Hippocampal formation (tissue), 2 donors: ENCODE data around the gene LZIC.

ENCODE experiments used
- DNase-seq, 2 donors: peaks; one replicate each; lab custom pipeline; 2025; lab: John Stamatoyannopoulos, UW

The LZIC gene

DNA sequence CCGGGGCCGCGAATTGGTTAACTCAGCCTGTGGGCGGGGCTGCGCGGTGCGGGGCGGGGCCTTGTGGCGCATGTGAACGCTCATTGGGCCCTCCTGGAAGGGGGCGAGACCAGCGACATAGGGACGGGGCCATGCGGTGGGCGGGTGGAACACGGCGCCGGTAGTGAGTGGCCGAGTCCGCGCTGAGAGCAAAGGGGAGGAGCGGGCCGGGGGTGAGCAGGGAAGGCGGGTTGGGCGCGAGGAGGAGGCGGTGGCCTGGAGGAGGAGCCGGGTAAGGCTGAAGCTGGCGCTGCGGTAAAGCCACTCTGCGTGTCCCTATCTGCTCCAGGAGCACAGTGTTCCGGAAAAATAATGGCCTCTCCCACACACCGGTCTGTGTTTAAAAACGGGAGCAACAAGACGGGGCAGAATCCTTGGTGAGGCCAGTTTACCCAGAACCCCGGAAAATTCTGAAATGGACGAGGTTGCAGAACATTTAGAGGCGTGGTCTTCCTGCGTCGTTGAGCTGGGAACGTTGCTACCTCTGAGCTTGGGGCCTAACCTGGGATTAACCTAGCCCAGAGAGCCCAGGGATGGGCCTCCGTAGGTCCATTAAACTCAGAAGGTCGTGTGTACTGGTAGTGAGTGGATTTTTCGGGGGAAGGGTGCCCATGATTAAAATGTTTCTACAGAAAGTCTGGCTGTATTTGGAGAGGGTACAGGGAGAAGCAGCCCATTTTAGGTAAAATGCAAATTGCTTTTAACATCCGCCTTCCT lies 32.6 kb downstream of the LZIC start:
- DNase-seq = peak; percentile 99 to 100

- DNase-seq = peak in 1 of 2 donors; percentile 98
These were observed 33.1 kb downstream of the LZIC start, which contains the start of gene CTNNBIP1 for GRCh38 chr1:9910076-9910422. Gene CTNNBIP1 (minus strand): TSS chr1:9910269. CDS start chr1:9872064, 38,205 bp downstream.

- DNase-seq = no peak
These were observed 33.8 kb downstream of the LZIC start for GRCh38 chr1:9909234-9910046.

DNA sequence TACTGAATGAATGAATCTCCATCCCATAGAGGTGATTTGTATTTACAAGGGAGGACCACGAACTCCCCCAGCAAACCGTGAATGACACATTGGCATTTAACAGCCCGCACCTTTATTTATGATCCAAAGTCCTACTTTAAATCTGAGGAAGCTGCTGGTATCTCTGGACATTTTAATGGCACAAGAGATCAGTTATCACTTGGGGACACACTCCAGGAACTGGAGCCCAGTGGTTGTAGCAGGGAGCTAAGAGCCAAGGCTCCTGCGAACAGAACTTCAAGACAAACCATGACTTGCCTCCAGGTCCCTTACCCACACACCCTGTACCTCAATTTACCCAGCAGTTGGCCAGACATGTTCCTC lies 34.3 kb downstream of the LZIC start:
- DNase-seq = no peak

GRCh38 chr1:9907441-9907840 lies 35.8 kb downstream of the LZIC start:
- no peak for DNase-seq

DNA sequence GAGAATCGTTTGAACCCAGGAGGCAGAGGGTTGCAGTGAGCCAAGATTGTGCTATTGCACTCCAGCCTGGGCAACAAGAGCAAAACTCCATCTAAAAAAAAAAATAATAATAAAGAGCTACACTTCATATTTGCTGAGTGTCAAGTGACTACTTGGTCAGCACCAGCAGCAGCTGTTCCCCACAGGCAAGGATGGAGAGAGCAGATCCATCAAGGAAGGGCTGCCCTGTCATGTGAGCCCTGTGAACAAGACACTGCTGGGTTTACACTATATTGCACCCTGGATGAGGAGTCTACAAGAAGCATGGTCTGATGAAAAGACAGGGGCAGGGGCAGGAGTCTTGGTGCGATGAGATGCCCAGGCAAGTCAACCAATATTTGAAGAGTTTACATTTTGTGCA lies 36.7 kb downstream of the LZIC start:
- no peak for DNase-seq

GRCh38 chr1:9905010-9905409 lies 38.2 kb downstream of the LZIC start:
- DNase-seq = no peak

DNA sequence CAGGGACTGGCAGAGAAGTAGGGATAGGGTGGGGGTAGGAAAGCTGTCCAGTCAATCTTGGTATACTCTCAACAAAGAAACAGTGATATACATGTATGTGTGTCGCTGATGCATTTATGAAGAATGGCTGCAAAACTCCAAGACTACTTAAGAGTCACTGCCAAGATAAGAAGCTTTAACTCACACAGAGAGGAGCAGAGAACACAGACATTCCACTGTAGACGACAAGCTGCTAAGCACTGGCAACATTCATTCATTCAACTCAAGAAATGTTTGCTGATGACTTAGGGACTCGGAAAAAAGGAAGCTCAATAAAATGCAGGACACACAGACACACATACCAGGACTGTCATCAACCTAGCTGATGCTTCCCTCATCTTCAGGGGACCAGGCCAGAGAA lies 38.6 kb downstream of the LZIC start:
- no peak for DNase-seq

GRCh38 chr1:9903801-9904527 lies 39.2 kb downstream of the LZIC start:
- DNase-seq = no peak

- DNase-seq = peak in 1 of 2 donors; percentile 45
These were observed 41.1 kb downstream of the LZIC start for GRCh38 chr1:9902060-9902452.

DNA sequence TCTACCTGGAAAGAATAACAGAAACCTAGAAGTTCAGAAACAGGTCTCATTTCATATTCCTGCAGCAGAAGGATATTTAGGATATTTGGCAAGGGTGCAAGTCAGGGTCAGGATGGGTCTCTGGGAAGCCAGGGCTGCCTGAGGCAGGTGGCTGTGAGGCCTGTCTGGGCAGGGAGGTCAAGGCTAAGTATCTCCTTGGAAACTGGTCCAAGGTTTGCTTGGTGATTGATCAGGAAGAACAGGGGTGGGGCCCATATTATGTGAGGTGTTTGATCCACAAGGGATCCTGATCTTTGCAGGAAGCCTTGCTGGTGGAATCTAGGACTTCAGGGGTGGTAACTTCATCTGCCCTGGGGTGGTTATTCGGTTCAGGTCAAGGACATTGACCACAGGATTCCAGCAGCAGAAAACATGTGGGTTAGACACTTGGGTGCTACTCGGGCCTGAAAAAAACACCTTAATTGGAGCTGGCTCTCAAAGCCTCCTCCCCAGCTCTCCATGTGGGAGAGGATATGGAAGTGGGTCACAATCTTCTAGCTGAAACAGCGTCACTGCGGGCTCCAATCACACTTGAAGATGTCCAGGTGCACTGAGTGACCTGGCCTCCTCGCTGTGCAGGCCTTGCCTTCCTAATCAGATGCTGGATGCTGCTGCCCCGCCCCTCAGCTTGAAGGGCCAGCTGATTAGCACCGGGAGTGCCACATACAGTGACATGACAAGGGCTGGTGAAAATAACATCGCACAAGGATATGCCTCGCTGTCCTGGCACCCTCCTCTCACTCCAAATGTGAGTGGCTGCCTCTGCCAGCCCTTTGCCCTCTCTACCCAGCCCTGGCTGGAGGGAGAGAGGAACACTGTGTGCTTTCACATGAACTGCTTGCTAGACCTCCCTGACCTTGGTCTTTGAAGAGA lies 41.8 kb downstream of the LZIC start:
- DNase-seq = no peak

DNA sequence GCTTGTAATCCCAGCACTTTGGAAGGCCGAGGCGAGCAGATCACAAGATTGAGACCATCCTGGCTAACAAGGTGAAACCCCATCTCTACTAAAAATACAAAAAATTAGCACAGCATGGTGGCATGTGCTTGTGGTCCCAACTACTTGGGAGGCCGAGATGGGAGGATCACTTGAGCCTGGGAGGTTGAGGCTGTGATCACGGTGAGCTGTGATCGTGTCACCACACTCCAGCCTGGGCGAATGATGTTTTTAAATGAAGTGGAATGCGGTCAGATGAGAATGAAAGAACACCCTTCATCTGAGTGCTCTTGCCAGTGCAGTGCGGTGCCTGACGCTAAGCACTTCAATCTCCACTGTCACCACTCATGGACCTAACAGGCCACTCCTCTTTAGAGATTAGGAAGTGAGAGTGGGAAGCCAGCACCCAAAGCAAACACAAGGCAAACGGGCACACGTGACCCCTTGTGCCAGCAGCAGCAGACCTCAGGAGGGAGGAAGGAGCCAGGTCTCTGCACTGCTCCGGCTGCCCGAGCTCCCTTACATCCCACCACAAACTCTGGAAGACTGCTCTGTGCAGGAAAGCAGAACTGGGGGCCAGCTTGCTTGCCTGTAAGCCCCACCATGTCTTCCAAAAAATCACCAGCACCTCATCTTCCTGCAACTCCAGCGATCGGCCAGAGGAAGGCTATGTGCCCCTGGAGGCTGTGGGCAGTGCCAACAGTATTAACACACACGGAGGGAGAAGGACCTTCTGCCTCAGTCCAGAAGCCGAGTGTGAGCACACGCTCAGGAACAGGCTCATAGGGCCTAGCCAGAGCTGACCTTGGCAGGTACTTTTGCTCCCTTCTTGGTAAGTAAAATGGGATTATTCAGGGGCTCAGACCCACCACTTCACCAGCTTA lies 42.8 kb downstream of the LZIC start:
- DNase-seq = peak; percentile 36 to 57

- no peak for DNase-seq
These were observed 49.1 kb downstream of the LZIC start for GRCh38 chr1:9894115-9894514.

- no peak for DNase-seq
These were observed 50.3 kb downstream of the LZIC start for GRCh38 chr1:9892563-9893528.

- no peak for DNase-seq
These were observed 52.0 kb downstream of the LZIC start for GRCh38 chr1:9891207-9891606.

- no peak for DNase-seq
These were observed 52.9 kb downstream of the LZIC start for GRCh38 chr1:9890224-9890731.

GRCh38 chr1:9889411-9889810 lies 53.8 kb downstream of the LZIC start:
- DNase-seq = no peak

- no peak for DNase-seq
These were observed 54.3 kb downstream of the LZIC start for GRCh38 chr1:9888886-9889285.

- no peak for DNase-seq
These were observed 56.1 kb downstream of the LZIC start for GRCh38 chr1:9887070-9887469.
